ENCODE results near the gene CNTN5. TPM values are rescaled to one million over a fixed set of nuclear protein-coding genes. Genes with fewer than 3 reads are reported as not detected.

CNTN5 gene
- total RNA-seq, 2 donors from 2014 or later = 0.78 TPM; not detected in 1

GRCh38 chr11:99592266-99592665 is 571.5 kb downstream of the CNTN5 start:
- no peak for ATAC-seq
- WGBS, 2 donors = 53 to 54% methylated on average over 4 of the region's 4 CpGs
- intact Hi-C loops (cut with DNase I) = no loop called here
- H3K4me1 ChIP-seq = no peaks in the 10 kb centered on the region
- DNase-seq = no peak
- no peaks in the 10 kb centered on the region for H3K27me3 ChIP-seq
- no peaks in the 10 kb centered on the region for H3K9me3 ChIP-seq
- TF ChIP-seq POLR2A (IDR thresholded peaks at IDR 0.05) = no peak
- TF ChIP-seq, protein P1, sequence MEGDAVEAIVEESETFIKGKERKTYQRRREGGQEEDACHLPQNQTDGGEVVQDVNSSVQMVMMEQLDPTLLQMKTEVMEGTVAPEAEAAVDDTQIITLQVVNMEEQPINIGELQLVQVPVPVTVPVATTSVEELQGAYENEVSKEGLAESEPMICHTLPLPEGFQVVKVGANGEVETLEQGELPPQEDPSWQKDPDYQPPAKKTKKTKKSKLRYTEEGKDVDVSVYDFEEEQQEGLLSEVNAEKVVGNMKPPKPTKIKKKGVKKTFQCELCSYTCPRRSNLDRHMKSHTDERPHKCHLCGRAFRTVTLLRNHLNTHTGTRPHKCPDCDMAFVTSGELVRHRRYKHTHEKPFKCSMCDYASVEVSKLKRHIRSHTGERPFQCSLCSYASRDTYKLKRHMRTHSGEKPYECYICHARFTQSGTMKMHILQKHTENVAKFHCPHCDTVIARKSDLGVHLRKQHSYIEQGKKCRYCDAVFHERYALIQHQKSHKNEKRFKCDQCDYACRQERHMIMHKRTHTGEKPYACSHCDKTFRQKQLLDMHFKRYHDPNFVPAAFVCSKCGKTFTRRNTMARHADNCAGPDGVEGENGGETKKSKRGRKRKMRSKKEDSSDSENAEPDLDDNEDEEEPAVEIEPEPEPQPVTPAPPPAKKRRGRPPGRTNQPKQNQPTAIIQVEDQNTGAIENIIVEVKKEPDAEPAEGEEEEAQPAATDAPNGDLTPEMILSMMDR (IDR thresholded peaks at IDR 0.05) = no peak
- no peak overlapping the region for H3K4me3 ChIP-seq
- H3K36me3 ChIP-seq (replicated peaks in 1 of 2; ENCODE audit: insufficient read depth in 1 of 2, low read depth in 2 of 2) = no peaks in the 10 kb centered on the region
- no peak overlapping the region for H3K27ac ChIP-seq

- Histone ChIP-seq H3K4me3 (no peak overlapping the region), H3K4me1 (no peaks in the 10 kb centered on the region), H3K9me3 (no peaks in the 10 kb centered on the region), H3K36me3 (replicated peaks in 1 of 2; ENCODE audit: insufficient read depth in 1 of 2, low read depth in 2 of 2) (no peaks in the 10 kb centered on the region), H3K27me3 (no peaks in the 10 kb centered on the region), H3K27ac (no peak overlapping the region)
- TF ChIP-seq, protein P1 (IDR thresholded peaks at IDR 0.05) = no peak
- no peak for TF ChIP-seq POLR2A (IDR thresholded peaks at IDR 0.05)
- WGBS, 2 donors = 40 to 48% methylated on average over 1 of the region's 1 CpG
- DNase-seq (no peak), ATAC-seq (no peak)
- intact Hi-C loops (cut with DNase I) = no loop called here
Measured at GRCh38 chr11:99593197-99593596, 572.4 kb downstream of the CNTN5 start.

DNA sequence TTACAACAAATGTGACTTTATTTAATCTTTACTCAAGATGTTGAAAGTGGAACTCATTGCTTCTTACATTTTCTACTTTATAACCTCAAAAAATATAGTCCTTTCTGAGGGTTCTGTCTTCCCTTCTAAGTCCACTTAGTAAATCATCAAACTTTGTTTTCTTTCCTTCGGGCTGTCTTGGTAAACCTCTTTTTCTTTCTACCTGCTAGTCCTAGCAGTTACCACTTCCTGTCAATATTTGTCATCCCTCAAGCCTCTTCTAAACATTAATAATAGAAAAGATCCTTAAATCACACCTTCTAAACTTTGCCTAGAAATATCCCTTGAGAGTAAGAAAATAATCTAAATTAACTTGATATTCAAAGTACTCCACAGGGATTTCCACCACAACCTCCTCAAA is 580.4 kb downstream of the CNTN5 start:
- Histone ChIP-seq H3K4me1 (no peaks in the 10 kb centered on the region), H3K36me3 (replicated peaks in 1 of 2; ENCODE audit: insufficient read depth in 1 of 2, low read depth in 2 of 2) (no peaks in the 10 kb centered on the region), H3K27ac (no peak overlapping the region), H3K9me3 (no peaks in the 10 kb centered on the region), H3K4me3 (no peak overlapping the region), H3K27me3 (no peaks in the 10 kb centered on the region)
- ATAC-seq (no peak), DNase-seq (no peak)
- 28 to 33% methylated on average over 1 of the region's 1 CpG for WGBS, 2 donors
- intact Hi-C loops (cut with DNase I) = no loop called here
- TF ChIP-seq, protein P1 (IDR thresholded peaks at IDR 0.05) = no peak
- TF ChIP-seq POLR2A (IDR thresholded peaks at IDR 0.05) = no peak

GRCh38 chr11:99614352-99614751 is 593.6 kb downstream of the CNTN5 start:
- no peak for TF ChIP-seq POLR2A (IDR thresholded peaks at IDR 0.05)
- TF ChIP-seq, protein P1 (IDR thresholded peaks at IDR 0.05) = no peak
- H3K9me3 ChIP-seq = no peaks in the 10 kb centered on the region
- H3K4me3 ChIP-seq = no peak overlapping the region
- H3K36me3 ChIP-seq (replicated peaks in 1 of 2; ENCODE audit: insufficient read depth in 1 of 2, low read depth in 2 of 2) = no peaks in the 10 kb centered on the region
- H3K27ac ChIP-seq = no peak overlapping the region
- 59 to 63% methylated on average over 3 of the region's 3 CpGs for WGBS, 2 donors
- intact Hi-C loops (cut with DNase I) = no loop called here
- no peaks in the 10 kb centered on the region for H3K27me3 ChIP-seq
- DNase-seq (no peak), ATAC-seq (no peak)
- H3K4me1 ChIP-seq = no peaks in the 10 kb centered on the region

- ATAC-seq = no peak
- no peaks in the 10 kb centered on the region for H3K4me1 ChIP-seq
Measured at GRCh38 chr11:99630629-99631028, 609.9 kb downstream of the CNTN5 start.

More at GRCh38 chr11:99630629-99631028, 609.9 kb downstream of the CNTN5 start:
- Histone ChIP-seq H3K36me3 (replicated peaks in 1 of 2; ENCODE audit: insufficient read depth in 1 of 2, low read depth in 2 of 2) (no peaks in the 10 kb centered on the region), H3K27ac (no peak overlapping the region), H3K27me3 (no peaks in the 10 kb centered on the region), H3K4me3 (no peak overlapping the region), H3K9me3 (no peaks in the 10 kb centered on the region)
- TF ChIP-seq POLR2A (IDR thresholded peaks at IDR 0.05) = no peak
- WGBS, 2 donors = 36 to 38% methylated on average over 5 of the region's 5 CpGs
- intact Hi-C loops (cut with DNase I) = no loop called here
- DNase-seq = no peak
